ENCODE data around the gene CTRB1.
"Not testable (repeated sequence)": the region's sequence is repeated elsewhere in the genome, so short reads cannot be mapped to it uniquely, and the experiment has no call there.

Gene CTRB1

DNA sequence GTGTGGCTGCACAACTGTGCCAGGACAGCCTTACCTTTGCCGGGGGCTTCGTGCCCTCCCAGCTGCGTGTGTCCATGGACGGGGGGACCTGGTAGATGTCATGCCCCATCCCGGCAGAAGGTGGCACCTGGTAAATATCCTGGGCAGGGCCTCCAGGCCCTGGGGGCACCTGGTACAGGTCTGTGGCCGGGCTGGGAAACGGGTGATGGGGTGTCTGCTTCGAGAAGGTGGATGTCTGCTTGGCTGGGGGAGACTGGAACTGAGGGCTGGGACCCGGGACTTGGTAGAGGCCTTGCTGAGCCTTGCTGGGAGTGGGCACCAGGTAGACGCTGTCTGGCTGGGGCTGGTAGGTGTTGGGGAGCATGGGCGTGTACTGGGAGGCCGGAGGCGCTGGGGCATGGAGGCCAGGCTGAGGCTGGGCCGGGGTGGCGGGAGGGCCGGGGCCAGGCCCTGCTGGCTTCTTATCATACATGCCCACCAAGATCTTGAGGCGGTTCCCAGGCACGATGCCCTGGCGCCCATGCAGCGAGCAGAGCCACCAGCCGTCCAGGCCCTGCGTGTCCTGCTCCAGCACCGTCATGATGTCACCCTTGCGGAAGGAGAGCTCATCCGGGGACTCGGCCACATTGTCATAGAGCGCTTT is 23.8 kb downstream of the CTRB1 start:
- not testable (repeated sequence) for DNase-seq

DNA sequence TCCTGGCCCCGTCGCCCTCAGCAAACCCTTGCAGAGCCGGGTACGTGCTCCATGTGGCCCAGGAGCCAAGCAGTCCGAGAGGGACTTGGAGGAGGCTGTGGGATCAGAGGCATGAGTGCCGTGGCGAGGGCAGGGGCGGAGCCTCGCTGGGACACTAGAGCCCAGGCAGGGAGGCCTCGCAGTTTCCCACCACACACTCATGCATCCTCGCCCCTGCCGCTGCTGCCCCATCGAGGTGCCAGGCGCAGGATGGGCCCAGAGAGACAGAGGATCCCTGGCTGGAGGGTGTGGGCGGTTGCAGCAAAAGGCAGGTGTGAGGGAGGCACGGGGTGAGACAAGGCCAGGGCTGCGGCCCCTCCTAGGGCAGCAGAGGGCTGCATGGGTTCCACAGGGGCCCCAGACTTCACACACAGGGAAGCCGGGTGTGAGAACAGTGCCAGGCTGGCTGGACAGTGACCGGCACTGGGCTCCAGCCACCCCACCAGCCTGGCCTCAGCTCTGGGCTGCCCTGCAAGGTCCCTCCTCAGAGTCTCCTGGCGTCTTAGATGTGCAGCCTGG is 25.0 kb downstream of the CTRB1 start:
- DNase-seq = no peak

DNA sequence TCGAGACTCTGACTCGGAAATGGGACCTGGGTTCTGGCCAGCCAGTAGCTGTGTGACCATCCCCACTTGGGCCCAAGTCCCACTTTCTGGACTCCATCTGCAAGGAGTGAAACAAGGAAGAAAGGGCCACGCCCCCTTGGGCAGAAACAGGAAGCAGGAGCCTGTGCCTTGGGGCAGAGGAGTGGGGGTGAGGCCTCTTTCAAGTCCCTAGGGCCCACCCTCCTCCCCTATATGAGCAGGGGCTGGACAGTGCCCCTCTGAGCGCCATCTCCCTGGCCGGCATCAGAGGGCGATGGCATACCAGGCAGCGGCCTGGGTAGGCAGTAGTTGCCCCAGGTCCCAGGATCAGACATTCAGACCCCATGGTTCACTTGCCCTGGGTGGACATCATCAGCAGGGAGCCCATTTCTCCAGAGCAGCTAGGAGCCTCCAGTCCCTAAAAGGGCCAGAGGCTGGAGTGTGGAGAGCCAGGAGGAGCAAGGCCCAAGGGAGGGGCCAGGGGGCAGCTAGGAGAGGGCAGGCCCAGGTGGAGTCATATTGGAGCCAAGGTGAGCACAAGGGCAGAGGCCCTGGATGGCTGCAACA is 25.5 kb downstream of the CTRB1 start:
- DNase-seq = no peak

DNA sequence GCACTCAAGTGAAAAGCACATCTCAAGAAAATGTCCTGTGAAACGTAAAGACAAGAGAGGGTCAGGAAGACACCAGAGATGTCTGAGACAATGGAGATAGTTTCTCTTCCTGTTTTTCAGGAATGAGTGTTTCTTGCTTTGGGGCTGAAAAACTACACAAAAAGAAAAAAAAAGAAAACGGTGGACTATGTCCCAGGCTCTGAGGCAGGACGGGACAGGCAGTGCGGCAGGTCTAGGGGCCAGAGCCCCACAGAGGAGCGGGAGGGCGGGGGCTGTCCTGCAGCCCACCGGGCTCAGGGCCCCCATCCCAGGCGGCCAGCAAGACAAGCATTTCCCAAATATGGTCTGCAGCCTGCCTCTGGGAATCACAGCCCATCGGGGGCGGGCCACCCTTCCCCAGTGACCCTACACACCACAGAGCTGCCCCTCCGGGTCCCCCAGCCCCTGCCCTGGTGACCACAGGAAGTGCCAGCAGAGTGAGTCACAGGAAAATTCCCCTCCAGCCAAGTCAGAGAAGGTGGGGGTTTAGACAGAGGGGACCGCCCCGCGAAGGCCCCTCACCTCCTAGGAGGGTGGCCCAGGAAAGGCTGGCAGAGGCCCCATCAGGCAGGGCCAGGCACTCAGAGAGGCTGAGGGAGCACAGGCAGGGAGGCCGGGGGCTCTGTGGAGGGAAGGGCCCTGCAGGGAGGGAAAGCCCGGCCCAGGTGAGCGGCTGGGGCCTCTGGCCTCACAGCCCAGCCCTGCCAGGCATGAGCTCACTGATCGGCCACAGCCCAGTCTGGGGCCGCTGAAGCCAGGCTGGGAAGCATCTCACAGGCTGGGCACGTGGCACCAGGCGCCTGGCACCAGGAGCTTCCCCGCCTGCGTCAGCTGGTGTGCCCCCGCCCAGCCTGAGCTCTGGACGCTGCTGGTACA is 26.3 kb downstream of the CTRB1 start:
- DNase-seq = no peak

DNA sequence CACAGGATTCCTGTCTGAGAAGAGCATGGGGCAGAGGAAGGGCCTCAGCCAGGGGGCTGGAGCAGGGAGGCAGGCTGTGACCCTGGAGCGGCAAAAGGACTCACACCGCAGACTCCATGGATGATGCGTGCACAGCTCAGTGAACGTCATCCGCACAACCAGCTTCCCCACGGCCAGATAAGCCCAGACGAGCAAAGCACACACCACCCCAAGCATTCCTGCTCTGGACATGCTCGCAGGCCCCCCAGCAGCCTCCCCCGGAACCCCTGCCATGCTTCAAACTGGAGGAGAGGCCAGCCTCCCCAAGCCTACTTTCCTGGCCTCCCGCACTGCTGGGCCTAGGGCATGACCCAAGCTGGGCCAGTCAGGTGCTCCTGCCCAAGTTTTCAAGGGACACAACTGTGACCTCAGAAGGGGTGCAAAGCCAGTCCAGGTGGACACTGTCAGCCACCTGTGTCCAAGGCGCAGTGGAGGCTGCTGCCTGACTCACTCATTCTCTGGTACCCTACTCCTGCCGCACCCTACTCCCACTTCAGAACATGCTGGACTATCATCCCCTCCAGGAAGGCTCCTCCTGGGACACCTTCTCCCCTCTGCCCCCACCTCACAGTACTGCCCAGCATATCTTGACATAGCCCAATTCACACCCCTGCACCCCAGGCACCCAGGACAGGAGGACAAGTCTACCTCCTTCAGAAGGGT is 27.9 kb downstream of the CTRB1 start:
- DNase-seq = no peak

DNA sequence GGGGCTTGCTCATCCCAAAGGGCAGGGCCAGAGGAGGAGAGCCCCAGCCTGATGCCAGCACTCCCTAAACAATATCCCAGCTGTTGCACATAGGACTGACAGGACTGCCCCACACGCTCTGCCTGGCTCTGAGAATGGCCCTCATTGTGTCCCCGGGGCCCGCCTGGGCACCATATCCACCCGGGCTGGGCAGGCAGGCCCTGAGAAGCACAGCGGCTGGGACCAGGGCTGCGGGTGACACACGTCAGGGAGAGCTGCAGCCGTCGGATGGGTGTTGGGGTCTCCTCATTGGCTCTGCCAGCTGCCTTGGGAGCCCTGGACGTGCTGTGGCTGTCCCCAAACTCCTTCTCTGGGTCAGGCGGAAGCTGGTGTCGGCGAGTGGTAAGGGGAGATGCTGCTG is 28.5 kb downstream of the CTRB1 start:
- no peak for DNase-seq

DNA sequence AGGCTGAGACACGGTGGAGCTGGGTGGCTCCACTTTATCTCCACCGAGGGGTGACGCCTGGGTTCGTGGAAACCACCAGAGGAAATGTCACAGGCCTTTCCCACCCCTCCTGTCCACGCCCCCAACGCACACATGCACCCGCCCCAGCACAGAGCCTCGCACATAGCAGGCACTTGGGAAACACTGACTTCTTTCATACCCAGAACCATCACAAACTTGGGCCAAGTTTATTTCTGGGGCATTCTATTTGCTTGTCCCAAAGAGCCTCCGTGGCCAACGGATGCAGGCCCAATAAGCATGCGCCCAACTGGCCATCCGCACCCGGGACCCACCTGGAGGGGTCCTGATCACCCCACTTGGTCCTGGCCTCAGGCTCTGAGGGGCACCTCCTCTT is 29.4 kb downstream of the CTRB1 start:
- no peak for DNase-seq

DNA sequence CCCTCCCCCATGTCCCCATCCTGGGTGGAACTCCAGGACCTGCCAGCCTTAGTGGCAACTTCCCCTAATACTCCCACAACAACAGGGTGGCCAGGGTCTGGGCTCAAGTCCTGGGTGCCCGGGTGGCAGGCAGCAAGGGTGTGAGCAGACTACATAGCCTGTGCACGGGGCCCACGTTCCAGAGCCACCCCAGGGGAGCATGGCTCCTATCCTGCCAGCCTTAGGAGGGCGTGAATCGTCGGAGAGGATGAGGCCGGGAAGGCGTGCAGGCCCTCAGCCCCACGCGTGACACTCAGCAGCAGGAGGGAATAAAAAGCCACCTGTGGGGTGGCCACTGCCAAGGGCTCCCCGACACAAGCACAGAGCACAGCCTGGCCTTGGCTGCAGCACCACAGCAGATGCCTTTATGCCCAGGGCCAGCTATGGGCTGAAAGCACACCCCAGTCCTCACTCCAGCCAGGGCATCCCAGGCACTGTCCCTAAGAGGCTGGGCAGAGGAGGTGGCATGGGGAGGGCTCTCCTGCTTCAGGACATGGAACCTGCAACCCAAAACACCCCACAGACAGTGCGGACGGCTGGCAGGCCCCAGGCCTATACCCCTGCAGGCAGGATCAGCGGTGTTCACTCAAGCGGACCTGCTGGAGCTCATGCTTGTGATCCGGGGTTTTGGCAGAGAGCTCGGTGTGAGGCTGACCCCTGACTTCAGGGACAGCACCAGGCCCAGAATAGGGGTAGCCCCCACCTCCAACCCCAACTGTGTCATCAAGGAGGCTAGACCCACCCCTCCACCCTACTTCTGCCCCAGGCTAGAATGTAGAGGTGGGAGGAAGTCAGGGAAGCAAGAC is 30.0 kb downstream of the CTRB1 start:
- DNase-seq = no peak

DNA sequence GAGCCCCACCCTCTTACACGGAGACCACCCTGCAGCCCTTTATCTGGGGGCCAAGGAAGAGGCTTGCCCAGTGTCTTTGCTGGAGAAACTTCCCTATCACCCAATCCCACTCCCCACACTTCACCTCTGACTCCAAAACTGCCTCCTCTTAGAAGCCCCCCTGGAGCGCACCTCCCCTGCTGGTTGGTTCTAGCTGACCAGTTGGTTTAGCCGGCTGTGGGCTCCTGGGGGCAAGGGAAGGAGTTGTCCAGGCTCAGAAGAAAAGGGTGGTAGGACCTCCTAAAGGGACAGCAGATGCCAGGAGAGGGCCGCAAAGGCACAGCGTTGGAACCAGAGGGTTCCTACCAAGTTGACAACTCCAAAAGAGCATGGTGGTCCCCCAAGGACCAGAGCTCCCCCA is 30.7 kb downstream of the CTRB1 start:
- no peak for DNase-seq

DNA sequence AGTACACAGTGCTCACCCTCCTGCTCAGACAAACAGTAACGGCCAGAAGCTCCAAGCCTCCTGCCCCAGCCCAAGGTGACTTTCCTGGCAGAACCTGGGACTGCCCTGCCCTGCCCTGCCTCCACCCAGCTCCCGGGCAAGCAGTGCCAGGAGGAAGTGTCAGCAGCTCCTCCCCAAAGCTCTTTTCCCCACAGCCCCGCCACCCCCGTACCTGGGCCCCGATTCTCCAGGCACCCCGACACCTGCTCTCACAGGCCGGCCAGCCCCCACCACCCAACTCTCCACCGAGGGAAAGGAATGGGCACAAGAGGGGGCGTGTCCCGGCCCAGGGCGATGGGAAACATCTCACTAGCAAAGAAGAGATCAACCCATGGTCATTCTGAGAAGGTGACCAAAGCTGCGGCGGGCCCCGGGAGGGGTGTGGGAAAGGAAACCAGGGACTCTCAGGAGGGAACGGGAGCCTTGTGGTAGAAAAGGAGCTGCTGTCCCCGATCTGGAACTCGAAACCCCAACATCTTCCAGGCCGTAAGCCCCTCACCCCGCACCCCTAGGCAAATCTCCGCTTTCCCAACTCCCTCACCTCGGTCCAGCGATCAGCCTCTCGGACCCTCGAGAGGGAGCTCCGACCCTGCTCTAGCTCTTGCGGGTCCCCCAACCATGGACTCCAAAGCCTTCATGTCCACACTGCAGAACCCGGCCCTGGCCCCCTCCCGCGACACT is 31.5 kb downstream of the CTRB1 start:
- no peak for DNase-seq

DNA sequence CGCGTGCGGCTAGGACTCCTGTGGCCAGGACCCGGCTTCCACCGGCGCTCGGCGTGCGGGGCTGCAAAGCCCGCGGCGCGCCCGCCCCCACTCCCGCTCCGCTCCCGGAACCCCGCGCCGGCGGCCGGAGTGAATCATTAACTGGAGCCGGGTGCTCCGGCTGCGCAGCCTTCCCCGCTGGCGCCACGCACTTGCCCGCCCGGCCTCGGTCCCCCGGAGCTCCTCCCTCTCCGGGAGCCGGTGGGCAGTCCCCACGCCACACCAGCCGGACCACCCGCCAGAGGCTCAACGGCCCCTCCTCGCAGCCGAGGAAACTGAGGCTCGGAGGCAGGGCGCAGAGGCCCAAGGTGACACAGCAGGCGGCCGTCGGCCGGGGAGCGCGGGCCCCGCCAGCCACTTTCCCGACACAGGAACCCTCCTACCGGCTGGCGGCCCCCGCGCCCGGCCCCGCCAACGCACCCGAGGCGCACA is 32.1 kb downstream of the CTRB1 start:
- no peak for DNase-seq

DNA sequence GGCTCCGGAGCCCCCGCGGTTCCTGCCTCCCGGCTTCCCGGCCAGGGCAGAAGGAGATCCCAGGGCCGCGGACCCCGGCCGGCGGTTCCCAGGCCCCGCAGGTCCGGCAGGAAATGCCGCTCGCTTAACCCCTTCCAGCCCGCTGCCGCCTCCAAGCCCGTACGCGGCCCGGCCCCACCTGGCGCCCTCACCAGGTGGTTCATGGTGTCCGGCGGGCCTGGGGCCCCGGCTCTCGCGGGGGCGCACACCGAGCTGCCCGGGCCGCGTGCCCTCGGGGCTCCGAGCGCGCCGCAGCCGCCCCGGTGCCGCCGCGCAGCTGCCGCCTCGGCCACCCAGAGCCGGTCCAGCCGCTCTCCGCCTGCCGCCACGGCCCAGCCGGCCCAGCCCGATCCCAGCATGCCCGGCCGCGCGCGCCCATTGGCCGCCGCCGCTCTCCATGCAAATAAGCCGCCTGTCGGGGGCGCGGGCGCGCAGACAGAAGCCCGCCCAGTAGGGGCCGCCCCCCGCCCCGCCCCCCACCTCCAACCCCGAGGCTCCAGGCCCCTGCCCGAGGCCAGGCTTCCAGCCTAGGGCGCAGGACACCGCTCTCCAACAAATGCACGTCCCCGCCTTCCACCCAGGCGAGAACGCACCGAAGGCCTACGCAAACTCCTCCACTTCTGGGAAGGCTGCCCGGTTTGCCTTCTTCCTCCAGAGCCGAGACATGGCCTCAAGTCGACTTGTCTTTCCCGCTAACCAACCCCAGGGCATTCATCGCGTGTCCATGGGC is 32.7 kb downstream of the CTRB1 start, which contains the start of gene BCAR1:
Gene BCAR1, minus strand, starts transcription at position 345 of the 769 bp plus-strand sequence. Its CDS starts 142 bp downstream, at position 203.
- DNase-seq = no peak

DNA sequence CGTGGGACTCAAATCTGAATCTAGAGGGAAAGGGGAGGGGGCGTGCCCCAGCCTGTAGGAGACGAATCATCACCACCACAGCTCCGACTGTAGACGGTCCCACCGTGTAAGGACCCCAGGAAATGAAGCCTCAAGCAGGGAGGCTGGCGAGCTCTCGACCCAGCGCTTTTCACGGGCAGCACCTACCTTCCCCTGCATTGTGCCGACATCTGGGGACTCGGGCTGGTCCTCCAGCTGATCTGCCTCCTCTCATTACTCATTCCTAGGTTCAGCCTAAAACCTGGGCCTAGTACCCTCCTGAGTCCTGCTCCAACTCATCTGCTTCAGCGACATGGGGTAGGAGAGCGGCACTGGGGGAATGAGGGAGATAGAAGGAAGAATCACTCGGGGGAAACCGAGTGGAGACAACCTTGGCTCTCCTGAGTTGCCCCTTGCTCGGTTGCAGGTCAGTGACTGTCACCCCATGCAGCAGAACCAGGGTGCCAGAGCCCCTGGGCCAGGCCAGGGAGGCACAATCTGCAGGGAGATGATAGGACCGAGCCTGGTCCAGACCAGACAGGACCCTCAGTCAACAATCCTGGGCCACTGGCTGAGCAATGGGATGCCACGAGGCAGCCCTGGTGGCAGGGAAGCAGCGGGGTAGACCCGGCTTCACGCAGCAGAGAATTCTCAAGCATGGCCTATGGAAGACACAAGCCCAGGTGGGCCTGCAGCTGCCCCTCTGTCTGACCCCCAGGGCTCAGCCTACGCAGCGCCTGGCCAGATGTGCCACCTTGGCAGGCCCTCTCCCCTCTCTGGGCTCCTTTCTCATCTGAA is 33.5 kb downstream of the CTRB1 start:
- DNase-seq = no peak

DNA sequence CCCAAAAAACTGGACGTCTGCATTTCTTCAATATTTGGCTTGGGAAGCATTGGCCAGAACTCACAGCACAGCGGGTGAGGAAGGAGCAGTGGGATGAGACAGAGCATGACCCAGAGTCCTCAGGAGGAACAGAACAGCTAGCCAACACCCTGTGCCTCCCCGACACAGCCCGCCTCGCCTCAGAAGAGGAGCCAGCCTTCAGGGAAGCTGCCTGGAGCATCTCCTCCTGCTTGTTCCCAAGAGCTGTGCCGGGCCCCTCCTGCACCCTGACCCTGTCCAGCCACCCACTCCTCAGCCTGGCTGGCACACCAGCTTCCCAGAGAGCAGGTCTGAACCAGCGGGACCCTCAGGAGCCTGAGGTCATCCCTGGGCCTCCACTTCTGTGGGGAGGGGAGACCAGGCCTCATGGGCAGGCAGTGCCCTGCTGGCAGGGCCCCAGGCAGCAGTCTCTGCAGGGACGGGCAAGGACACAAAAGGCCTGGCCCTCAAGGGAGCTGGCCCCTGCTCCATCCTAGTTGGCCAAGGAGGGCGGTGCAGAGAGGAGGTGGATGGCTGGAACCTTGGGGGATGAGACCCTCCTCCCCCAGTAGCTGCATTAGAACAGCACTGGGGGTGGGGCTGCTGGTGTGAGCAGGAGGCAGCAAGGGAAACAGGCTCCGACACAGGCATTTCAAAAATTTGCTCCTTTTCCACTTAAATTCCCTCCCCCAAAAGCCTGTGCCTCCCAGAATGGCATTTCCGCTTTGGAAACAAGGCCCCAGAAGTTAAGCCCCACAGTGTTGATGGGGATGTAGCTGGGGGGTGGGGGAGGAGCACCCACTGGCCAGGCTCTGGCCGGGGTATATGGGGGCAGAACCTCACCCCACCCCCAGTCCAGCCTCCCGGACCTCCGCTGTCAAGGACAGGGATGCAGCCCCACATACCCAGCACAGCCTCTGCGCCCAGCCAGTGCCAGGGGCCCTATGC is 34.4 kb downstream of the CTRB1 start:
- no peak for DNase-seq

DNA sequence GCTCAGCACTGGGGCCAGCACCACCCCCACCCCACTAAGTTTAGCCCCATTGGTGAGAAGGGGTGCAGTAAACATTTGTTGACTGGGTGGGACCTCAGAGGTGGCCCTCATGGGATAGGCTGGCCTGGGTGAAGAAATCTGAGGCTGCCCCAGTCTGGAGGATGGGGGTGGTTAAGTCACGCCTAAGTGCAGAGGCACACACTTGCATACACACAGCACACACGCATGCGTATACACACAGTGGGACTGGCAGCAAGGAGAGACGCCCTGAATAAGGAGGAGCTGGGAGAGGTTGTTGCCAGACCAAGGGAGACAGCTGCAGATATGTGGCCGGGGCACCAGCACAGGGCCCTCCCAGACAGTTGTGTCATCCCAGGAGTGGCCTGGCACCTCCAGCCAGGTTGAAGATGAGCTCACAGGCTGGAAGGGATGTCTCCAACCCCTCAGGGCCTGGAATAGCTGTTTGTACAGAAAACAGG is 35.6 kb downstream of the CTRB1 start:
- DNase-seq = no peak

DNA sequence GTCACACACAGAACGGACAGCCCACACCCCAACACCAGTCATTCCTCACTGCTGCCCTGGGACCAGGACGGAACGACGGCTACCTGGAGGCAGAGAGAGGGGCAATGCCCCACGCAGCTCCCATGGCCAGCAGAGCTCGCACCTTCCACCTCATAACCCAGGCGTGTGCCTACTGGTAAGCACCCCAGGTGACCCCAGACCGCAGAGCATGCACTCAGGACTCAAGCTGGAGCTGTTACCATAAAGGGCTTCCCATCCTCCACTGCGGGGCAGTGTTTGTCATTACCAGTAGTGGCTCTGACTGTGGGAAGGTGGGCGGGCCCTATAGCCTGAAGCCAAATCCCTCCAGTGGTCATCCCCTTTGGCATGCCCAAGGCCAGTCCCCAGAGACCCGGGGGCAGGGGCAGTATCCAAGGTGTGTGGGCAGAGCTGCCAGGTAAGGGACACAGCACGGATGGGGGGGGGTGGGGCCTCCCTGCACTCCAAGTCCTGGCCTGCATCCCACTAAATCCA is 37.3 kb downstream of the CTRB1 start:
- no peak for DNase-seq

DNA sequence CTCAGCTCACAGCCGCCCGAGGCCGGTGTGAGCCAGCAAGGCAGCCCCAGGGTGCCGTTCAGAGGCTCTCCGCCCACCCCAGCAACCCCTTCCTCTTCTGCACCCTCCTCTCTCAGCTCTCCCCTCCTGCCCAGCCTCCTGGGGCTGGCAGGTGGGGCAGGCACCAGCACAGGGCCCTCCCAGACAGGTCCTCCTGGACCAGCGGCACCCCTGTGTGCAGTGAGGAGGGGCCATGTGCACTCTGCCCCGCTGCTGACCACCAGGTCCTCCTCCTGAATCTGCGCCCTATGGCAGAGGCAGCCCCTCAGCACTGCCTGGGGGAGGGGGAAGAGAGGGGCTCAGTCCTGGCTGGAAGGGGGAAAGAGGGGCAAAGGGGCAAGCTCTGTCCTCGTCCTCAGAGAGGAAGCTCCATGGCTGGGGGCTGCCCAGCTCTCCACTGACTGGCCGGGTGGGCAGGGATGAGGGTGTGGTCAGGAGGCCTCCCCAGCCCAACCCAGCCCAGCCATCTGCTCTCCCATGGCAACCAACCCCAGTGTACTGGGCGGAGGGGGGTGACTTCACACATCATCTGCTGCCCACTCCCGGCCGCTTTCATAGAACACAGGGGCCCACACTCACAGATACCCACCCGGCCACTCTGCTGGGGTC is 38.0 kb downstream of the CTRB1 start:
- no peak for DNase-seq

Data from activated CD8-positive, alpha-beta memory T cell treated with anti-CD3 and anti-CD28 coated beads, Interleukin-2, amount 50 U/mL, for 4 hours (primary cell).